ENCODE measurements around the gene PNMA8A.

PNMA8A gene

GRCh38 chr19:46481223-46481848, 10.0 kb upstream of the PNMA8A start:
- no peak for DNase-seq
- no peaks in the 10 kb centered on the region for H3K36me3 ChIP-seq (ENCODE audit: control insufficient read depth in 4 of 4, insufficient read depth in 4 of 4, low read length in 3 of 4)
- ChIA-PET CTCF (interaction anchor here (1.2 kb wide), 2 partner anchors 75 to 79 kb away, joined by 3 read pairs; no protein-coding TSS in a partner anchor), POLR2A (no interaction called here)
- H3K4me1 ChIP-seq (ENCODE audit: control extremely low read depth in 1 of 4, control insufficient read depth in 4 of 4, insufficient read depth in 4 of 4, low read length in 3 of 4): peaks cover 0 to 4% (median 0%) of the 10 kb centered on the region in 4 experiments
- WGBS (ENCODE audit: insufficient coverage): 100% methylated on average over 4 of the region's 16 CpGs
- no peak overlapping the region for H3K4me3 ChIP-seq (ENCODE audit: control insufficient read depth in 1 of 7, extremely low read depth in 1 of 7, insufficient read depth in 4 of 7, low read depth in 2 of 7, low read length in 6 of 7)
- H3K27me3 ChIP-seq (replicated peaks in 2 of 5; ENCODE audit: control insufficient read depth in 4 of 5, insufficient read depth in 5 of 5, low read length in 4 of 5): peaks cover 2 to 35% (median 9%) of the 10 kb centered on the region in 5 experiments
- no peak overlapping the region for H3K27ac ChIP-seq (ENCODE audit: insufficient read depth in 1 of 2, low read depth in 1 of 2, low read length in 2 of 2, poor library complexity in 1 of 2, severe bottlenecking in 2 of 2)
- peaks cover 0 to 1% (median 0%) of the 10 kb centered on the region in 5 experiments for H3K9me3 ChIP-seq (ENCODE audit: control extremely low read depth in 1 of 5, control insufficient read depth in 4 of 5, insufficient read depth in 2 of 5, low read depth in 1 of 5, low read length in 4 of 5)

GRCh38 chr19:46480415-46480814, 9.1 kb upstream of the PNMA8A start:
- no peak overlapping the region for H3K27ac ChIP-seq (ENCODE audit: insufficient read depth in 1 of 2, low read depth in 1 of 2, low read length in 2 of 2, poor library complexity in 1 of 2, severe bottlenecking in 2 of 2)
- peaks cover 2 to 35% (median 8%) of the 10 kb centered on the region in 5 experiments for H3K27me3 ChIP-seq (replicated peaks in 2 of 5; ENCODE audit: control insufficient read depth in 4 of 5, insufficient read depth in 5 of 5, low read length in 4 of 5)
- DNase-seq: no peak
- 77% methylated on average over 11 of the region's 12 CpGs for WGBS (ENCODE audit: insufficient coverage)
- POLR2A ChIA-PET: no interaction called here
- H3K4me1 ChIP-seq (ENCODE audit: control extremely low read depth in 1 of 4, control insufficient read depth in 4 of 4, insufficient read depth in 4 of 4, low read length in 3 of 4): peaks cover 0 to 4% (median 0%) of the 10 kb centered on the region in 4 experiments
- H3K4me3 ChIP-seq (ENCODE audit: control insufficient read depth in 1 of 7, extremely low read depth in 1 of 7, insufficient read depth in 4 of 7, low read depth in 2 of 7, low read length in 6 of 7): no peak overlapping the region
- CTCF ChIA-PET: interaction anchor here (1.2 kb wide), 2 partner anchors 74 to 78 kb away, joined by 3 read pairs; no protein-coding TSS in a partner anchor
- no peaks in the 10 kb centered on the region for H3K36me3 ChIP-seq (ENCODE audit: control insufficient read depth in 4 of 4, insufficient read depth in 4 of 4, low read length in 3 of 4)
- H3K9me3 ChIP-seq (ENCODE audit: control extremely low read depth in 1 of 5, control insufficient read depth in 4 of 5, insufficient read depth in 2 of 5, low read depth in 1 of 5, low read length in 4 of 5): peaks cover 0 to 1% (median 0%) of the 10 kb centered on the region in 5 experiments

GRCh38 chr19:46478356-46478986, 7.1 kb upstream of the PNMA8A start:
- CTCF ChIA-PET: interaction anchor here (1.5 kb wide), 1 partner anchor 73 kb away, joined by 3 read pairs; no protein-coding TSS in a partner anchor
- DNase-seq: peak; percentile 66 to 86 (median 85)

GRCh38 chr19:46475986-46476385, 4.6 kb upstream of the PNMA8A start:
- H3K36me3 ChIP-seq (ENCODE audit: control insufficient read depth in 4 of 4, insufficient read depth in 4 of 4, low read length in 3 of 4): no peaks in the 10 kb centered on the region
- H3K4me1 ChIP-seq (ENCODE audit: control extremely low read depth in 1 of 4, control insufficient read depth in 4 of 4, insufficient read depth in 4 of 4, low read length in 3 of 4): peaks cover 0 to 13% (median 9%) of the 10 kb centered on the region in 4 experiments
- 100% methylated on average over 1 of the region's 2 CpGs for WGBS (ENCODE audit: insufficient coverage)
- ChIA-PET POLR2A (no interaction called here), CTCF (interaction anchor here (1.4 kb wide), 1 partner anchor 11 kb away, joined by 3 read pairs; no protein-coding TSS in a partner anchor)
- H3K4me3 ChIP-seq (ENCODE audit: control insufficient read depth in 1 of 7, extremely low read depth in 1 of 7, insufficient read depth in 4 of 7, low read depth in 2 of 7, low read length in 6 of 7): no peak overlapping the region
- DNase-seq: no peak
- peaks cover 0 to 53% (median 20%) of the 10 kb centered on the region in 5 experiments for H3K27me3 ChIP-seq (replicated peaks in 2 of 5; ENCODE audit: control insufficient read depth in 4 of 5, insufficient read depth in 5 of 5, low read length in 4 of 5)
- H3K9me3 ChIP-seq (ENCODE audit: control extremely low read depth in 1 of 5, control insufficient read depth in 4 of 5, insufficient read depth in 2 of 5, low read depth in 1 of 5, low read length in 4 of 5): no peaks in the 10 kb centered on the region
- H3K27ac ChIP-seq (ENCODE audit: insufficient read depth in 1 of 2, low read depth in 1 of 2, low read length in 2 of 2, poor library complexity in 1 of 2, severe bottlenecking in 2 of 2): no peak overlapping the region

More at GRCh38 chr19:46478356-46478986, 7.1 kb upstream of the PNMA8A start:
- Histone ChIP-seq H3K4me1 (ENCODE audit: control extremely low read depth in 1 of 4, control insufficient read depth in 4 of 4, insufficient read depth in 4 of 4, low read length in 3 of 4) (peaks cover 0 to 5% (median 2%) of the 10 kb centered on the region in 4 experiments), H3K4me3 (ENCODE audit: control insufficient read depth in 1 of 7, extremely low read depth in 1 of 7, insufficient read depth in 4 of 7, low read depth in 2 of 7, low read length in 6 of 7) (no peak overlapping the region), H3K27ac (ENCODE audit: insufficient read depth in 1 of 2, low read depth in 1 of 2, low read length in 2 of 2, poor library complexity in 1 of 2, severe bottlenecking in 2 of 2) (no peak overlapping the region), H3K9me3 (ENCODE audit: control extremely low read depth in 1 of 5, control insufficient read depth in 4 of 5, insufficient read depth in 2 of 5, low read depth in 1 of 5, low read length in 4 of 5) (peaks cover 0 to 1% (median 0%) of the 10 kb centered on the region in 5 experiments), H3K36me3 (ENCODE audit: control insufficient read depth in 4 of 4, insufficient read depth in 4 of 4, low read length in 3 of 4) (no peaks in the 10 kb centered on the region), H3K27me3 (replicated peaks in 2 of 5; ENCODE audit: control insufficient read depth in 4 of 5, insufficient read depth in 5 of 5, low read length in 4 of 5) (peaks cover 2 to 44% (median 14%) of the 10 kb centered on the region in 5 experiments)
- POLR2A ChIA-PET: no interaction called here
- 25% methylated on average over 2 of the region's 4 CpGs for WGBS (ENCODE audit: insufficient coverage)

GRCh38 chr19:46474211-46474610, 2.8 kb upstream of the PNMA8A start:
- no peak for DNase-seq
- Histone ChIP-seq H3K4me1 (ENCODE audit: control extremely low read depth in 1 of 4, control insufficient read depth in 4 of 4, insufficient read depth in 4 of 4, low read length in 3 of 4) (peaks cover 0 to 13% (median 9%) of the 10 kb centered on the region in 4 experiments), H3K4me3 (ENCODE audit: control insufficient read depth in 1 of 7, extremely low read depth in 1 of 7, insufficient read depth in 4 of 7, low read depth in 2 of 7, low read length in 6 of 7) (no peak overlapping the region), H3K27ac (ENCODE audit: insufficient read depth in 1 of 2, low read depth in 1 of 2, low read length in 2 of 2, poor library complexity in 1 of 2, severe bottlenecking in 2 of 2) (no peak overlapping the region), H3K27me3 (replicated peaks in 2 of 5; ENCODE audit: control insufficient read depth in 4 of 5, insufficient read depth in 5 of 5, low read length in 4 of 5) (peaks cover 0 to 64% (median 25%) of the 10 kb centered on the region in 5 experiments), H3K36me3 (ENCODE audit: control insufficient read depth in 4 of 4, insufficient read depth in 4 of 4, low read length in 3 of 4) (no peaks in the 10 kb centered on the region), H3K9me3 (ENCODE audit: control extremely low read depth in 1 of 5, control insufficient read depth in 4 of 5, insufficient read depth in 2 of 5, low read depth in 1 of 5, low read length in 4 of 5) (peaks cover 0 to 2% (median 0%) of the 10 kb centered on the region in 5 experiments)
- whole genome bisulfite sequencing (ENCODE audit: insufficient coverage): 97% methylated on average over 7 of the region's 8 CpGs
- CTCF ChIA-PET: interaction anchor here (0.6 to 1.5 kb wide), 4 partner anchors 16 to 86 kb away, joined by 3 read pairs; no protein-coding TSS in a partner anchor
- POLR2A ChIA-PET: interaction anchor here (0.9 kb wide), 1 partner anchor 112 kb away, joined by 3 read pairs; no protein-coding TSS in a partner anchor

GRCh38 chr19:46472592-46472991, 1.2 kb upstream of the PNMA8A start:
- WGBS (ENCODE audit: insufficient coverage): 88% methylated on average over 4 of the region's 4 CpGs
- ChIA-PET CTCF (no interaction called here), POLR2A (no interaction called here)
- H3K27ac ChIP-seq (ENCODE audit: insufficient read depth in 1 of 2, low read depth in 1 of 2, low read length in 2 of 2, poor library complexity in 1 of 2, severe bottlenecking in 2 of 2): no peak overlapping the region
- no peak overlapping the region for H3K4me3 ChIP-seq (ENCODE audit: control insufficient read depth in 1 of 7, extremely low read depth in 1 of 7, insufficient read depth in 4 of 7, low read depth in 2 of 7, low read length in 6 of 7)
- DNase-seq: no peak
- H3K9me3 ChIP-seq (ENCODE audit: control extremely low read depth in 1 of 5, control insufficient read depth in 4 of 5, insufficient read depth in 2 of 5, low read depth in 1 of 5, low read length in 4 of 5): peaks cover 0 to 2% (median 0%) of the 10 kb centered on the region in 5 experiments
- peaks cover 0 to 13% (median 7%) of the 10 kb centered on the region in 4 experiments for H3K4me1 ChIP-seq (ENCODE audit: control extremely low read depth in 1 of 4, control insufficient read depth in 4 of 4, insufficient read depth in 4 of 4, low read length in 3 of 4)
- H3K27me3 ChIP-seq (replicated peaks in 2 of 5; ENCODE audit: control insufficient read depth in 4 of 5, insufficient read depth in 5 of 5, low read length in 4 of 5): peaks cover 0 to 60% (median 25%) of the 10 kb centered on the region in 5 experiments
- H3K36me3 ChIP-seq (ENCODE audit: control insufficient read depth in 4 of 4, insufficient read depth in 4 of 4, low read length in 3 of 4): no peaks in the 10 kb centered on the region

Measured in common myeloid progenitor, CD34-positive (primary cell).